Measurements from ENCODE around the gene CYP24A1. TPM values are rescaled to one million over a fixed set of nuclear protein-coding genes. Genes with fewer than 3 reads are reported as not detected.

The CYP24A1 gene
- total and polyA plus RNA-seq, 11 donors = not detected

DNA sequence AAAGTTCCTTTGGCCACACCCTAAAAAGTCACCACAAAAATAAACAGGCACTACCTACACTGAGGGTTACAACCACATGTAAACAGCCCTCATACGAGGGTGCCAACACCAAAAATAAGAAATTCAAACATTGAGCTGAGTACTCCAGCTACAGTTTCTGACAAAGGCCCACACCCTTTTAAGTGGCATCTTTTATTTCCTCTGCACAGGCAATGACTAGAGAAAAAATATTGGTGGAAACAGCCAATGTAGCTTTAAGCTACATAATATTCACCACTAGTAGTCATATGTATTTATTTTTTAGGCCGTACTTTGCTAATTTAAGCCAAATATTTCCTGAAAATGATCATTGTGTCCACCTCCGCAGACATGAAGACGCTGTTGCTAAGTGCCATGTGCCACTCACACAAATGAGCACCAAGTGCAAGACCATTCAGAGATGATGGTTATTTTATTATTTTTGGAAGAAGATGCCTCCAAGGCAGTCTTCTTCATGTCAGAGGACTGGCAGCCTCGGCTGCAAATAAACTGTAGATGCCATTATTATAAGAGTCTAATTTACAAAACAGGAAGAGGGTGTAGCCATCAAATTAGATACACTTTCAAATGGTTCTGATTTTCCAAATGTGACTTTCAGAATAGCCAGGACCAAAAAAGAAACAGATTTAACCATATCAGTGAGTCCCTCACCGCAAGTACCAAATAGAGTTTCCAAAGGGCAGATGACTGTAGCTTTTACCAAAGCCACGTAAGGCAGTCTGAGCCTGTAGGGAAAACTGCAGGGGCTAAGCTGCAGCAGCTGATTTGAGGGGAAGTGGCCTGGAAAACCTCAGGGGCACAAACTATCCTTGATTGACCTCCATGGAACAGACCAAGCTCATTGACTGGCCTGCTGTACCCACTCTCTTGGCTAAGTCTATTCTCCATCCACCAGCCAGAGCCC, 13.4 kb downstream of the CYP24A1 start:
- TF ChIP-seq, protein P1, sequence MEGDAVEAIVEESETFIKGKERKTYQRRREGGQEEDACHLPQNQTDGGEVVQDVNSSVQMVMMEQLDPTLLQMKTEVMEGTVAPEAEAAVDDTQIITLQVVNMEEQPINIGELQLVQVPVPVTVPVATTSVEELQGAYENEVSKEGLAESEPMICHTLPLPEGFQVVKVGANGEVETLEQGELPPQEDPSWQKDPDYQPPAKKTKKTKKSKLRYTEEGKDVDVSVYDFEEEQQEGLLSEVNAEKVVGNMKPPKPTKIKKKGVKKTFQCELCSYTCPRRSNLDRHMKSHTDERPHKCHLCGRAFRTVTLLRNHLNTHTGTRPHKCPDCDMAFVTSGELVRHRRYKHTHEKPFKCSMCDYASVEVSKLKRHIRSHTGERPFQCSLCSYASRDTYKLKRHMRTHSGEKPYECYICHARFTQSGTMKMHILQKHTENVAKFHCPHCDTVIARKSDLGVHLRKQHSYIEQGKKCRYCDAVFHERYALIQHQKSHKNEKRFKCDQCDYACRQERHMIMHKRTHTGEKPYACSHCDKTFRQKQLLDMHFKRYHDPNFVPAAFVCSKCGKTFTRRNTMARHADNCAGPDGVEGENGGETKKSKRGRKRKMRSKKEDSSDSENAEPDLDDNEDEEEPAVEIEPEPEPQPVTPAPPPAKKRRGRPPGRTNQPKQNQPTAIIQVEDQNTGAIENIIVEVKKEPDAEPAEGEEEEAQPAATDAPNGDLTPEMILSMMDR (IDR thresholded peaks at IDR 0.05) = no peak
- no peak for TF ChIP-seq POLR2A (IDR thresholded peaks at IDR 0.05)
- no peaks in the 10 kb centered on the region for H3K36me3 ChIP-seq
- peaks cover 0 to 40% (median 3%) of the 10 kb centered on the region in 9 donors for H3K27me3 ChIP-seq
- DNase-seq (no peak), ATAC-seq (no peak)
- no peaks in the 10 kb centered on the region for H3K9me3 ChIP-seq
- 68 to 75% (median 73%) methylated on average over 7 of the region's 7 CpGs for WGBS, 4 donors
- no peak overlapping the region for H3K4me3 ChIP-seq
- no peak overlapping the region for H3K27ac ChIP-seq
- H3K4me1 ChIP-seq = no peaks in the 10 kb centered on the region
- intact Hi-C loops (cut with DNase I) = no loop called here

DNA sequence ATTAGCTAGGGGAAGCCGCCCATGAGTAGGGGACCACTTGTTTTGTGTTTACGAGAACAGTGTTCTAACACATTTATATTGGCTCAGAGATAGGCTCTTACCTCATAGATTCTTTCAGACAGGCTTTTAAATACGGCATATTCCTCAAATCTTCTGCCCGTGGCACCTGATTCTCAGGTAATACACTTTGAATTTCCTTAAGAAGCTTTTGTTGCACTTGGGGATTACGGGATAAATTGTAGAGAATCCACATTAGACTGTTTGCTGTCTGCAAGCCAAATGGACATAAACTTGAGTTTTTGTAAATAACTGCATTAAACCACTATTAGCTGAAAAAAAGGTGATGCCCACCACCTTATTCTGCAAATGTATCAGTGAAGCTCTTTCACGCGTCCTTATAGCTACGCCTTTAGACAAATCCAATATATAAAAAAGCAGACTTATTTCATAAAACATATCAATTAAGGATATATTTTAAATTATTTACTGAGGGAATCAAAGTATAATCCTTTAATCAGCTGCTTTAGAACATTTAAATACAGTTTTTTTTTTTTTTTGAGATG, 14.8 kb downstream of the CYP24A1 start:
- Histone ChIP-seq H3K4me1 (no peaks in the 10 kb centered on the region), H3K9me3 (no peaks in the 10 kb centered on the region), H3K36me3 (no peaks in the 10 kb centered on the region), H3K27me3 (peaks cover 0 to 28% (median 3%) of the 10 kb centered on the region in 9 donors), H3K27ac (no peak overlapping the region), H3K4me3 (no peak overlapping the region)
- TF ChIP-seq, protein P1 (IDR thresholded peaks at IDR 0.05) = no peak
- no peak for TF ChIP-seq POLR2A (IDR thresholded peaks at IDR 0.05)
- intact Hi-C loops (cut with DNase I) = no loop called here
- WGBS, 4 donors = 80 to 92% (median 87%) methylated on average over 8 of the region's 8 CpGs
- DNase-seq = no peak
- ATAC-seq = no peak

DNA sequence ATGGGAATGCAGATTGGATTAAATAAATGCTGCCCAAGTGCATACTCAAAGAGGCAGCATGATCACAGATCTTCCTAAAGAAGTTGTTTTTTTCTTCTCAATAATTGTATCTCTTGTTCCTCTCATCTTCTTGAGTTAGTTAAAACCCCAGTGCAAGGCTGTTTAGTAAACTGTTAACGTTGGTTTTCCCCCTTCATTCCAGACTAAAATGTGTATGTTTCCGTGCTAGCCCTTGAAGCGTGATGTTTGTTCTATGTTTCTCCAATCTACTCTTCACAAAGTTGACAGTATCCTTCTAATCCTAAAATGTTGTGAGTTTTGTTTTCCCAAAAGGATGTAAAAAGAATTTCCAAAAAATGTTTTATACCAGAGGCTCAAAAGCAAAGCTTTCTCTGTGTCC, 15.6 kb downstream of the CYP24A1 start:
- ATAC-seq = no peak
- no peaks in the 10 kb centered on the region for H3K9me3 ChIP-seq
- 85 to 89% (median 87%) methylated on average over 3 of the region's 3 CpGs for WGBS, 4 donors
- intact Hi-C loops (cut with DNase I) = no loop called here
- no peak for DNase-seq
- H3K4me3 ChIP-seq = no peak overlapping the region
- peaks cover 0 to 26% (median 3%) of the 10 kb centered on the region in 9 donors for H3K27me3 ChIP-seq
- H3K4me1 ChIP-seq = no peaks in the 10 kb centered on the region
- TF ChIP-seq, protein P1 (IDR thresholded peaks at IDR 0.05) = no peak
- TF ChIP-seq POLR2A (IDR thresholded peaks at IDR 0.05) = no peak
- no peak overlapping the region for H3K27ac ChIP-seq
- H3K36me3 ChIP-seq = no peaks in the 10 kb centered on the region

Measured in heart left ventricle (tissue), 16 donors.